NB4 (cell line): ENCODE measurements around the gene CNKSR3.

ENCODE experiments used
- DNase-seq: peaks from one replicate; pipeline ENCODE4 v3.0.0; 2010; ENCODE audit warnings: low read depth
- H3K4me3 ChIP-seq: one replicate; pipeline ENCODE4 v1.5.1; 2011; ENCODE audit warnings: mild to moderate bottlenecking, low read depth, low read length, moderate library complexity
- CTCF ChIP-seq: IDR thresholded peaks from one replicate; pipeline ENCODE4 v1.5.1; 2012; ENCODE audit warnings: low read depth, low read length
- MAX ChIP-seq: IDR thresholded peaks from 2 replicates; pipeline ENCODE4 v1.6.1; 2011; ENCODE audit warnings: low read depth, low read length
- MYC ChIP-seq: IDR thresholded peaks from 2 replicates; pipeline ENCODE4 v1.6.1; 2011; ENCODE audit warnings: low read depth, low read length
- POLR2A ChIP-seq: IDR thresholded peaks from 2 replicates; pipeline ENCODE4 v1.6.1; 2011; ENCODE audit warnings: mild to moderate bottlenecking; ENCODE audit not compliant: insufficient read length; ENCODE audit errors: extremely low read depth

CNKSR3 gene

GRCh38 chr6:154526996-154527395 is 16.5 kb upstream of the CNKSR3 start:
- DNase-seq = no peak
- no peak overlapping the region for H3K4me3 ChIP-seq
- TF ChIP-seq MYC (no peak), MAX (no peak), POLR2A (no peak), CTCF (no peak)

GRCh38 chr6:154522576-154522975 is 12.1 kb upstream of the CNKSR3 start:
- no peak overlapping the region for H3K4me3 ChIP-seq
- DNase-seq = no peak
- TF ChIP-seq POLR2A (no peak), MAX (no peak), MYC (no peak), CTCF (no peak)

- TF ChIP-seq MYC (no peak), MAX (no peak), POLR2A (no peak), CTCF (no peak)
- H3K4me3 ChIP-seq = no peak overlapping the region
- DNase-seq = no peak
Observed at GRCh38 chr6:154521412-154521811, 10.9 kb upstream of the CNKSR3 start.

- no peak overlapping the region for H3K4me3 ChIP-seq
- no peak for DNase-seq
- TF ChIP-seq MYC = no peak
- TF ChIP-seq CTCF = no peak
- TF ChIP-seq POLR2A = no peak
- no peak for TF ChIP-seq MAX
Observed at GRCh38 chr6:154520280-154520679, 9.8 kb upstream of the CNKSR3 start.

GRCh38 chr6:154518396-154518795 is 7.9 kb upstream of the CNKSR3 start:
- no peak for DNase-seq
- H3K4me3 ChIP-seq = no peak overlapping the region
- TF ChIP-seq MAX = no peak
- no peak for TF ChIP-seq POLR2A
- no peak for TF ChIP-seq MYC
- no peak for TF ChIP-seq CTCF

GRCh38 chr6:154516276-154516675 is 5.8 kb upstream of the CNKSR3 start:
- H3K4me3 ChIP-seq = no peak overlapping the region

More at GRCh38 chr6:154516276-154516675, 5.8 kb upstream of the CNKSR3 start:
- no peak for TF ChIP-seq MAX
- no peak for TF ChIP-seq POLR2A
- no peak for TF ChIP-seq CTCF
- TF ChIP-seq MYC = no peak
- no peak for DNase-seq
